Measurements from ENCODE around the gene ZNF41.
A peak's percentile ranks its signal among the peaks of the same experiment; 100 is the strongest.
"Not testable (repeated sequence)": the region's sequence is repeated elsewhere in the genome, so short reads cannot be mapped to it uniquely, and the experiment has no call there.

ZNF41 gene

DNA sequence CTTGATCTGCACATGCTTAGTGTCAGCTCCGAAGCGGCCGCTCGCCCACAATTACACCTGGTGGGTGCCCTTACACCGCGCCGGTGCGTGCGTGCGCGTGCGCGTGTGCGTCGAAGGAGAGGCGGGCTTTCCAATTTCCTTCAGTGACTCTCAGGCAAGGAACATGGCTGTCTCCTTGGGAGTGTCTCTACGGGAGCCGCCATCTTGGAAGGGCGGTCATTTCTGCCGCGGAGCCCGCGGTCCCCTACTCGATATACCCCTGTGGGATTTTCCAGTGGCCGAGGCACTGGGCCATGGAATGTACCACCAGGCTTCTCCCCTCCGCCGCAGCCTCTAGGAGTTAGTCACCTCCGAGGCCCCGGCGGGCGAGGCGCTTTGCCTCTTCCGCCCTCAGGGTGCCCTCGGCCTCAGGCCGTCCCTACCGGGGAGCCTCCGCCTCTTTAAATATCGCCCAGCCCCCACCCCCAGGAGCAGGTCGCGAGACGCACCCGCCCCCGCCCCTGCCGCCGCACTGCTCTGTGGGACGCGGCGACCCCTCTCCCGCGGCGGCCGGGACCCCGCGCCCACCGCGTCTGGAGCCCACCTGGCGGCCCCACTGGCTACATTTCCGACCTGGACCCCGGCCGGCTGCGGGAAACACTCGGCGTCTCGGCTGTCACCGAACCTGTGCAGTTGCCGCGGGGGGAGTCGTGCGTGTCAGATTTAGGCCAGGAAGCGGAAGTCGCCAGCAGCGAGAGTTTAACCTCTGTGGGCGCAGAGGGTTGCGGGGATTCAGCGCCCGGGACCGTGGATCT, at the start of gene ZNF41:
TSS of gene ZNF41 (minus strand) at position 711 of the 794 bp plus-strand sequence. CDS start 15,741 bp downstream, outside the sequence.
- H3K9ac ChIP-seq (ENCODE audit: insufficient read length): peak within 1 kb of the TSS; percentile 86
- peak within 1 kb of the TSS; percentile 76 for H3K4me3 ChIP-seq
- no peaks in the 10 kb centered on the region for H3K36me3 ChIP-seq (ENCODE audit: insufficient read depth, low read length)
- H3K27ac ChIP-seq: peak within 1 kb of the TSS; percentile 83
- no peak for TF ChIP-seq EZH2 (IDR thresholded peaks at IDR 0.05)
- peak; percentile 70; the same call in 1 of the 2 replicates for TF ChIP-seq POLR2AphosphoS5 (IDR thresholded peaks at IDR 0.05; ENCODE audit: borderline replicate concordance, low read depth, low read length)
- no peak for TF ChIP-seq FOXP2 (optimal IDR thresholded peaks at IDR 0.05; ENCODE audit: control extremely low read depth, extremely low read length, insufficient read depth)
- no peaks in the 10 kb centered on the region for H3K9me3 ChIP-seq (ENCODE audit: low read depth, low read length)
- no peak for DNase-seq (ENCODE audit: low read depth, low spot score)

GRCh38 chrX:47530049-47530448, 47.0 kb upstream of the ZNF41 start:
- no peak for TF ChIP-seq EZH2 (IDR thresholded peaks at IDR 0.05)
- TF ChIP-seq POLR2AphosphoS5 (IDR thresholded peaks at IDR 0.05; ENCODE audit: borderline replicate concordance, low read depth, low read length): no peak
- TF ChIP-seq FOXP2 (optimal IDR thresholded peaks at IDR 0.05; ENCODE audit: control extremely low read depth, extremely low read length, insufficient read depth): no peak
- H3K27ac ChIP-seq: no peak overlapping the region
- H3K9me3 ChIP-seq (ENCODE audit: low read depth, low read length): no peaks in the 10 kb centered on the region

DNA sequence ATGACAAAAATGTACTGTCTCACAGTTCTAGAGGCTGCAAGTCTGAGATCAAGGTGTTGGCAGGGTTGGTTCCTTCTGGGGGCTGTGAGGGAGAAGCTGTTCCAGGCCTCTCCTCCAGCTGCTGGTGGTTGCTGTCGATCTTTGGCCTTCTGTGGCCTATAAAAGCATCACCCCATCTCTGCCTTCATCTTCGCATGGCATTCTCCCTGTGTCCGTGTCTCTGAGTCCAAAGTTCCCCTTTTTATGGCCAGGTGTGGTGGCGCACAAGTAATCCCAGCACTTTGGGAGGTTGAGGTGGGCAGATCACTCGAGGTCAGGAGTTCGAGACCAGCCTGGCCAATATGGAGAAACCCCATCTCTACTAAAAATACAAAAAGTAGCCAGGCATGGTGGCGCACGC, 46.5 kb upstream of the ZNF41 start:
- no peak overlapping the region for H3K4me3 ChIP-seq
- H3K9me3 ChIP-seq (ENCODE audit: low read depth, low read length): no peaks in the 10 kb centered on the region
- H3K36me3 ChIP-seq (ENCODE audit: insufficient read depth, low read length): no peaks in the 10 kb centered on the region
- DNase-seq (ENCODE audit: low read depth, low spot score): no peak
- no peak overlapping the region for H3K27ac ChIP-seq
- TF ChIP-seq POLR2AphosphoS5 (IDR thresholded peaks at IDR 0.05; ENCODE audit: borderline replicate concordance, low read depth, low read length): no peak
- no peak for TF ChIP-seq EZH2 (IDR thresholded peaks at IDR 0.05)
- TF ChIP-seq FOXP2 (optimal IDR thresholded peaks at IDR 0.05; ENCODE audit: control extremely low read depth, extremely low read length, insufficient read depth): no peak
- H3K9ac ChIP-seq (ENCODE audit: insufficient read length): no peak overlapping the region

More at GRCh38 chrX:47530049-47530448, 47.0 kb upstream of the ZNF41 start:
- Histone ChIP-seq H3K36me3 (ENCODE audit: insufficient read depth, low read length) (no peaks in the 10 kb centered on the region), H3K9ac (ENCODE audit: insufficient read length) (no peak overlapping the region), H3K4me3 (no peak overlapping the region)
- DNase-seq (ENCODE audit: low read depth, low spot score): no peak

DNA sequence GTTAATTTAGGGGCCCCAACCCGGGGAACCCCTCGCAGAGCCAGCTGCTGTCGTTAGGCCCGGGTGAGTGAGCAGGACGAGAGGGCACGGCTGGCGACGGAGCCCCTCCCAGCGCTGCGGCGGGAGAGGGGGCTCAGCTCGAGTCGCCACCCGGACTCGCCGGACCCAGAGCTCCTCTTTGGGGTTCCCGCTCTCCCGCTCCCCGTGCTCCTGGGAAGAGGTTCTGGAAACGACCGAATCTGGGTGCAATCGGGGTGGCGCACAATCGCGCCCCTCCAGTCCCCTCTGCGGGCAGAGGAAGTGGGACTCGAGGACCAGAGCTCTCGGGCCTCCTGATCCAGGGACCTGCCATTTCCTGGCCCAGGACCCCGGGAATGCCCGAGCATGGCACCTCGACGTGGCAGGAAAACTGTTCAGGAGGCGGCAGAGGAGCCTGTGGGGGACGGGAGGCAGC, 40.7 kb upstream of the ZNF41 start:
- no peaks in the 10 kb centered on the region for H3K36me3 ChIP-seq (ENCODE audit: insufficient read depth, low read length)
- no peak for TF ChIP-seq FOXP2 (optimal IDR thresholded peaks at IDR 0.05; ENCODE audit: control extremely low read depth, extremely low read length, insufficient read depth)
- TF ChIP-seq POLR2AphosphoS5 (IDR thresholded peaks at IDR 0.05; ENCODE audit: borderline replicate concordance, low read depth, low read length): no peak
- TF ChIP-seq EZH2 (IDR thresholded peaks at IDR 0.05): no peak
- no peak overlapping the region for H3K9ac ChIP-seq (ENCODE audit: insufficient read length)
- no peak for DNase-seq (ENCODE audit: low read depth, low spot score)
- H3K4me3 ChIP-seq: no peak overlapping the region
- no peak overlapping the region for H3K27ac ChIP-seq
- no peaks in the 10 kb centered on the region for H3K9me3 ChIP-seq (ENCODE audit: low read depth, low read length)

GRCh38 chrX:47523297-47523696, 40.3 kb upstream of the ZNF41 start:
- Histone ChIP-seq H3K9ac (ENCODE audit: insufficient read length) (no peak overlapping the region), H3K27ac (no peak overlapping the region), H3K4me3 (no peak overlapping the region), H3K9me3 (ENCODE audit: low read depth, low read length) (no peaks in the 10 kb centered on the region), H3K36me3 (ENCODE audit: insufficient read depth, low read length) (no peaks in the 10 kb centered on the region)
- TF ChIP-seq FOXP2 (optimal IDR thresholded peaks at IDR 0.05; ENCODE audit: control extremely low read depth, extremely low read length, insufficient read depth) (no peak), EZH2 (IDR thresholded peaks at IDR 0.05) (no peak), POLR2AphosphoS5 (IDR thresholded peaks at IDR 0.05; ENCODE audit: borderline replicate concordance, low read depth, low read length) (no peak)
- no peak for DNase-seq (ENCODE audit: low read depth, low spot score)

- H3K36me3 ChIP-seq (ENCODE audit: insufficient read depth, low read length): no peaks in the 10 kb centered on the region
- no peak overlapping the region for H3K27ac ChIP-seq
- TF ChIP-seq EZH2 (IDR thresholded peaks at IDR 0.05) (no peak), POLR2AphosphoS5 (IDR thresholded peaks at IDR 0.05; ENCODE audit: borderline replicate concordance, low read depth, low read length) (no peak), FOXP2 (optimal IDR thresholded peaks at IDR 0.05; ENCODE audit: control extremely low read depth, extremely low read length, insufficient read depth) (no peak)
- no peak overlapping the region for H3K9ac ChIP-seq (ENCODE audit: insufficient read length)
- no peaks in the 10 kb centered on the region for H3K9me3 ChIP-seq (ENCODE audit: low read depth, low read length)
- DNase-seq (ENCODE audit: low read depth, low spot score): no peak
- H3K4me3 ChIP-seq: no peak overlapping the region
Observed at GRCh38 chrX:47518144-47518543, 35.1 kb upstream of the ZNF41 start.

DNA sequence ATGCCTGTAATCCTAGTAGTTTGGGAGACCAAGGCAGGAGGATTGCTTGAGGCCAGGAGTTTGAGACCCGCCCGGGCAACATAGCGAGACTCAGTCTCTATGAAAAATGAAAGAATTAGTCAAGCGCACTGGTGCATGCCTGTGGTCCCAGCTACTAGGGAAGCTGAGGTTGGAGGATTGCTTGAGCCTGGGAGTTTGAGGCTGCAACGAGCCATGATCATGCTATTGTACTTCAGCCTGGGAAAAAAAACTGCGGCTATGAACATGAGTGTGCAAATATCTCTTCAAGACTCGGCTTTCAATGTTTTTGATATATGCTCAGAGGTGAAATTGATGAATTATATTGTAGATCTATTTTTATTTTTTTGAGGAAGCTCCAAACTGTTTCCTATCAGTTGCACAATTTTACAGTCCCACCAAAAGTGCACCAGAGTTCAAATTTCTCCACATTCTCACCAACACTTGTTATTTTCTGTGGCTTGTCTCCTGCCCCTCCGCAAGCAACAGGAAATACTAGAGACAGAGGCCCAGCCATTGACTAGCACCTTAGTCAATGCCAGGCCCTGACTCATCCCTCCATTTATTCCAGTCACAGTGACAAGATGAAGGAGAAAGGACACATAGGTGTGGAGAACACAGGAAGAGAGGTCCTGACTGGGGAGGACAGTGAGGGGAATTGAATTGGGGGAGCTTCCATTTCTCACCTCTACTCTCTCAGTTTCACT, 33.1 kb upstream of the ZNF41 start:
- Histone ChIP-seq H3K36me3 (ENCODE audit: insufficient read depth, low read length) (no peaks in the 10 kb centered on the region), H3K27ac (no peak overlapping the region), H3K4me3 (no peak overlapping the region), H3K9ac (ENCODE audit: insufficient read length) (no peak overlapping the region), H3K9me3 (ENCODE audit: low read depth, low read length) (no peaks in the 10 kb centered on the region)
- DNase-seq (ENCODE audit: low read depth, low spot score): no peak
- TF ChIP-seq EZH2 (IDR thresholded peaks at IDR 0.05) (no peak), FOXP2 (optimal IDR thresholded peaks at IDR 0.05; ENCODE audit: control extremely low read depth, extremely low read length, insufficient read depth) (no peak), POLR2AphosphoS5 (IDR thresholded peaks at IDR 0.05; ENCODE audit: borderline replicate concordance, low read depth, low read length) (no peak)

GRCh38 chrX:47514533-47515235, 31.7 kb upstream of the ZNF41 start:
- Histone ChIP-seq H3K9me3 (ENCODE audit: low read depth, low read length) (no peaks in the 10 kb centered on the region), H3K36me3 (ENCODE audit: insufficient read depth, low read length) (no peaks in the 10 kb centered on the region), H3K4me3 (no peak overlapping the region), H3K27ac (no peak overlapping the region), H3K9ac (ENCODE audit: insufficient read length) (no peak overlapping the region)
- TF ChIP-seq EZH2 (IDR thresholded peaks at IDR 0.05): no peak
- TF ChIP-seq POLR2AphosphoS5 (IDR thresholded peaks at IDR 0.05; ENCODE audit: borderline replicate concordance, low read depth, low read length): no peak
- no peak for TF ChIP-seq FOXP2 (optimal IDR thresholded peaks at IDR 0.05; ENCODE audit: control extremely low read depth, extremely low read length, insufficient read depth)
- DNase-seq (ENCODE audit: low read depth, low spot score): no peak

DNA sequence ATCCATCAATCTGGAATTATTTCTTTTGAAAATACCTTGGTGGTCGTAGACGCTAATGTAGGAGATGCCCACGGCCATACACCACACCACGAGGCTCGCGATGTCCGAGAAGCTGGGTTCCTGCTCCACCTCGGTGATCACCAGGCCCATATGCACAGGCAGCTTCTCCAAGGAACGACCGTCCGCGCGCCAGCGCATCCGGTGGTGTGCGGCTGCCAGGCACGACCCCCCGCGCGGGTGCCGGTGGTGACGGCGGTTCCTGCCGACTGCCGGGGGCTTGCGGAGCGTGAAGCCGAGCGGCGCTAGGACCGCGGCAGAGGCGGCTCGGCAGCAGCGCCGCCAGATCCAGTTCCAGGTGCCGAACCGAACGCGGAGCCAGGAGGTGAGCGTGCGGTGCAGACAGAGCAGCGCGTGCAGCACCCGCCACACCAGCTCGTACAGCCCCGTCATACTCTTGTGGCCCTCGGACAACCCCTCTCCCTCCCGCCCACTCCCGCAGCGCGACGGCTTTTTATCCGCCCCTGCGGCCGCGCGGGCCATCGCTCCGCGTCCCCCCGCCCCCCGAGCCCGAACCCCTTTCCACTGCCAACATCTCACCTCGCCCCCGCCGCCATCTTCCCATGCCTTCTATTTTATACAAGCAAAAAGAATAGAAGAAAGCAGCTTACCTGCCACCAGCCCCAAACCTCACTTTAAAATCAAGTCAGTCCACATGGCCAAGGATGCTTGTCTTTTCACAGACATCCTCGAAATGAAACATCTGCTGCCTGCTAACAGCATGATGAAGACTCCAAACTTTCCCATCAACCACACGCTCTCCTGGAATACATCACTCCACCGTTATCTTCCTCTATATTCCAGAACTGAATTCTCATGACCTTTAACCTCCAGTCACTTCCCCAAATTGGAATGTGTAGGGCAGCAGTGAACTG, 30.3 kb upstream of the ZNF41 start:
- not testable (repeated sequence) for H3K36me3 ChIP-seq (ENCODE audit: insufficient read depth, low read length); H3K27ac ChIP-seq; DNase-seq (ENCODE audit: low read depth, low spot score); H3K9me3 ChIP-seq (ENCODE audit: low read depth, low read length)
- Histone ChIP-seq H3K9ac (ENCODE audit: insufficient read length) (peak overlapping the region; percentile 66), H3K4me3 (peak overlapping the region; percentile 82)

GRCh38 chrX:47512383-47512782, 29.4 kb upstream of the ZNF41 start:
- not testable (repeated sequence) for H3K9me3 ChIP-seq (ENCODE audit: low read depth, low read length); H3K36me3 ChIP-seq (ENCODE audit: insufficient read depth, low read length); H3K27ac ChIP-seq; DNase-seq (ENCODE audit: low read depth, low spot score); H3K9ac ChIP-seq (ENCODE audit: insufficient read length)
- peak overlapping the region; percentile 45 for H3K4me3 ChIP-seq
